Adrenal gland (tissue), 5 donors: ENCODE measurements around the gene TRAPPC5.

Source experiments
- POLR2A ChIP-seq, 2 donors: fragments of 450-650 bp; IDR thresholded peaks; one replicate each; pipeline ENCODE4 v1.6.1; 2017; ENCODE audit warnings: antibody characterized with exemption in 2 of 2, mild to moderate bottlenecking in 2 of 2, moderate library complexity in 1 of 2
- TF ChIP-seq, protein P1 (sequence below), 6 experiments: fragments of 450-650 bp in 4 of 6; fragments of 200-600 bp in 2 of 6; sonication (generic) in 1 of 6; IDR thresholded peaks; 1 replicate in 5 of 6; 2 replicates in 1 of 6; pipeline versions ENCODE4 v1.5.1 to v1.8.0; 2016 to 2021; ENCODE audit warnings: antibody characterized with exemption in 6 of 6, mild to moderate bottlenecking in 2 of 6, moderate library complexity in 1 of 6
- donor health status: DM: no; HTN: no; CAD: no.

DNA sequence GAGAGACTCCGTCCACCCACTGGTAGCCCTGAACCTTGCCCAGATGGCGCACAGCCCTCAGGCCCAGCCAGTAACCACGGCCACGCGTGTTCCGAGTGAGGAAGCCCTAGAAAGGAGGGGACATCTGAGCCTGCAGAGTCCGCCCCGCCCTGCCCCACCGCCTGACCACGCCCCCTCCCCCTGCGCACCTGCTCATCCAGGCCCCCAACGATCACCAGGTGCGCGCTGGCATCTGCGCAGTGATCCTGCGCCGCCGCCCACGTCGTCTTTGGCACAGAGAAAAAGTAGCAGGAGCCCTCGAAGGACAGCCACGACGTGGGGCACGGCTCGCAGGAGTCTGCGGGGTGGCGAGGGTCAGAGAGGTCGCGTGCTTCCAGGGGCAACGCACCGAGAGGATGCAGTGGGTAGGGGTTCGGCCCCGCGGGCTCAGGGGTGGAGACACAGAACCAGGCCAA, 49.2 kb downstream of the TRAPPC5 start:
- TF ChIP-seq, protein P1, sequence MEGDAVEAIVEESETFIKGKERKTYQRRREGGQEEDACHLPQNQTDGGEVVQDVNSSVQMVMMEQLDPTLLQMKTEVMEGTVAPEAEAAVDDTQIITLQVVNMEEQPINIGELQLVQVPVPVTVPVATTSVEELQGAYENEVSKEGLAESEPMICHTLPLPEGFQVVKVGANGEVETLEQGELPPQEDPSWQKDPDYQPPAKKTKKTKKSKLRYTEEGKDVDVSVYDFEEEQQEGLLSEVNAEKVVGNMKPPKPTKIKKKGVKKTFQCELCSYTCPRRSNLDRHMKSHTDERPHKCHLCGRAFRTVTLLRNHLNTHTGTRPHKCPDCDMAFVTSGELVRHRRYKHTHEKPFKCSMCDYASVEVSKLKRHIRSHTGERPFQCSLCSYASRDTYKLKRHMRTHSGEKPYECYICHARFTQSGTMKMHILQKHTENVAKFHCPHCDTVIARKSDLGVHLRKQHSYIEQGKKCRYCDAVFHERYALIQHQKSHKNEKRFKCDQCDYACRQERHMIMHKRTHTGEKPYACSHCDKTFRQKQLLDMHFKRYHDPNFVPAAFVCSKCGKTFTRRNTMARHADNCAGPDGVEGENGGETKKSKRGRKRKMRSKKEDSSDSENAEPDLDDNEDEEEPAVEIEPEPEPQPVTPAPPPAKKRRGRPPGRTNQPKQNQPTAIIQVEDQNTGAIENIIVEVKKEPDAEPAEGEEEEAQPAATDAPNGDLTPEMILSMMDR (IDR thresholded peaks at IDR 0.05) = no peak
- TF ChIP-seq POLR2A (IDR thresholded peaks at IDR 0.05) = no peak
